Prostate gland (tissue), 2 donors: Measurements from ENCODE around the gene GPSM1. TPM values are rescaled to one million over a fixed set of nuclear protein-coding genes. Genes with fewer than 3 reads are reported as not detected.

Experiments
- DNase-seq: peaks from one replicate; pipeline ENCODE4 v3.0.0-alpha.2; 2019; ENCODE audit warnings: low spot score
- H3K27ac ChIP-seq, 2 donors: fragments of 200-600 bp; sonication (generic); 2 replicates each; pipeline ENCODE4 v1.5.1; 2017 to 2019
- H3K27me3 ChIP-seq: fragments of 200-600 bp; sonication (generic); replicated peaks from 2 replicates; pipeline ENCODE4 v1.5.1; 2019; ENCODE audit not compliant: insufficient read depth
- H3K36me3 ChIP-seq, 2 donors: fragments of 200-600 bp; sonication (generic); 1 replicate in 1 of 2; 2 replicates in 1 of 2; pipeline versions ENCODE4 v1.5.1 to v1.8.1; 2017 to 2019
- H3K4me1 ChIP-seq: fragments of 200-600 bp; sonication (generic); replicated peaks from 2 replicates; pipeline ENCODE4 v1.5.1; 2019
- H3K4me3 ChIP-seq, 2 donors: fragments of 200-600 bp; sonication (generic); 2 replicates each; pipeline ENCODE4 v1.5.1; 2017 to 2019
- H3K9me3 ChIP-seq: fragments of 200-600 bp; sonication (generic); 2 replicates; pipeline ENCODE4 v1.5.1; 2017
- POLR2A ChIP-seq: fragments of 450-650 bp; IDR thresholded peaks from one replicate; pipeline ENCODE4 v1.6.1; 2016; ENCODE audit warnings: antibody characterized with exemption, mild to moderate bottlenecking
- POLR2AphosphoS5 ChIP-seq: sonication (generic); formaldehyde crosslinking; IDR thresholded peaks from one replicate; pipeline ENCODE4 v1.6.1; 2017; ENCODE audit warnings: antibody characterized with exemption
- WGBS: methylation state at CpG from one replicate; pipeline ENCODE4 v1.1.5; 2018; 5-methylcytosine and 5-hydroxymethylcytosine counted together
- intact Hi-C: fragments of 100-400 bp; cut with DNase I; formaldehyde crosslinking; loops from one replicate; pipeline ENCODE4 v1.14.2; 2022
- total RNA-seq, 2 donors: library from RNA; depleted of rRNA; stranded (reverse); fragments of >200 nt; gene quantifications; one replicate each; pipeline ENCODE4 v1.1.0, GENCODE V29; 2016
- TF ChIP-seq, protein P1 (sequence below), 4 experiments: fragments of 200-600 bp in 2 of 4; fragments of 450-650 bp in 2 of 4; sonication (generic) in 2 of 4; IDR thresholded peaks; 1 replicate in 3 of 4; 2 replicates in 1 of 4; pipeline ENCODE4 v1.5.1; 2016 to 2019; ENCODE audit warnings: antibody characterized with exemption in 4 of 4, mild to moderate bottlenecking in 2 of 4, moderate library complexity in 2 of 4

Gene GPSM1
- total RNA-seq, 2 donors from 2014 or later: 11.3 to 89.2 TPM

DNA sequence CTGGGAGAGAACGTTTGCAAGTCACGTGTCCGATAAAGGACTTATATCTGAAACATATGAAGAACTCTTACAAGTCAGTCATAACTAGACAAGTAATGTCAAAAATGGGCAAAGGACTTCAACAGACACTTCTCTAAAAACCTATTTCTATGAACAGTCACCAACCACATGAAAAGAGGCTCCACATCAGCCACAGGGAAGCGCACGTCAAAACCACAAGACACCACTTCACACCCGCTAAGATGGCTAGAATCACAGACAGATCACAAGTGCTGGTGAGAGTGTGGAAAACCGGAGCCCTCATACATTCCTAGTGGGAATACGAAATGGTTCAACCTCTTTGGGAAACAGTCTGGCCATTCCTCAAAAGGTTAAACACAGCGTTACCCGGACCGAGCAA lies 57.7 kb downstream of the GPSM1 start:
- Histone ChIP-seq H3K4me3 (no peak overlapping the region), H3K27me3 (no peaks in the 10 kb centered on the region), H3K36me3 (no peaks in the 10 kb centered on the region), H3K4me1 (no peaks in the 10 kb centered on the region), H3K27ac (no peak overlapping the region), H3K9me3 (no peaks in the 10 kb centered on the region)
- no peak for DNase-seq
- WGBS: 92% methylated on average over 11 of the region's 11 CpGs
- TF ChIP-seq, protein P1, sequence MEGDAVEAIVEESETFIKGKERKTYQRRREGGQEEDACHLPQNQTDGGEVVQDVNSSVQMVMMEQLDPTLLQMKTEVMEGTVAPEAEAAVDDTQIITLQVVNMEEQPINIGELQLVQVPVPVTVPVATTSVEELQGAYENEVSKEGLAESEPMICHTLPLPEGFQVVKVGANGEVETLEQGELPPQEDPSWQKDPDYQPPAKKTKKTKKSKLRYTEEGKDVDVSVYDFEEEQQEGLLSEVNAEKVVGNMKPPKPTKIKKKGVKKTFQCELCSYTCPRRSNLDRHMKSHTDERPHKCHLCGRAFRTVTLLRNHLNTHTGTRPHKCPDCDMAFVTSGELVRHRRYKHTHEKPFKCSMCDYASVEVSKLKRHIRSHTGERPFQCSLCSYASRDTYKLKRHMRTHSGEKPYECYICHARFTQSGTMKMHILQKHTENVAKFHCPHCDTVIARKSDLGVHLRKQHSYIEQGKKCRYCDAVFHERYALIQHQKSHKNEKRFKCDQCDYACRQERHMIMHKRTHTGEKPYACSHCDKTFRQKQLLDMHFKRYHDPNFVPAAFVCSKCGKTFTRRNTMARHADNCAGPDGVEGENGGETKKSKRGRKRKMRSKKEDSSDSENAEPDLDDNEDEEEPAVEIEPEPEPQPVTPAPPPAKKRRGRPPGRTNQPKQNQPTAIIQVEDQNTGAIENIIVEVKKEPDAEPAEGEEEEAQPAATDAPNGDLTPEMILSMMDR (IDR thresholded peaks at IDR 0.05): no peak
- TF ChIP-seq POLR2AphosphoS5 (no peak), POLR2A (no peak)
- intact Hi-C loops: no loop called here

DNA sequence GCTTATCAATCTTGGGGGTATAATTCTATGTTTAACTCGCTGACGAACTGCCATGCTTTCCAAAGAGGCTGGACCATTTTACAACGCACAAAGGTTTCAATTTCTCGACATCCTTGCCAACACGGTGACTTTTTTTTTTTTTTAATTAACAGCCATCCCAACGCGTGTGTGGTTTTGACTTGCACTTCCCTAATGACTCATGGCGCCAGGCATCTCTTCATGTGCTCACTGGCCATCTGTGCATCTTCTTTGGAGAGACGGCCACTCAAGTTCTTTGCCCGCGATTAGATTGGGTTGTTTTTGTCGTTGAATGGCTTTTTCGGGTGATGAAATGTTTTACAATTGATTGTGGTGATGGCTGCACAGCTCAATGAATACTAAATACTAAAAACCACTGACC lies 58.7 kb downstream of the GPSM1 start:
- Histone ChIP-seq H3K4me3 (no peak overlapping the region), H3K36me3 (no peaks in the 10 kb centered on the region), H3K27ac (no peak overlapping the region), H3K4me1 (no peaks in the 10 kb centered on the region), H3K9me3 (no peaks in the 10 kb centered on the region), H3K27me3 (no peaks in the 10 kb centered on the region)
- DNase-seq: no peak
- 87% methylated on average over 13 of the region's 13 CpGs for WGBS
- TF ChIP-seq POLR2A: no peak
- TF ChIP-seq, protein P1 (IDR thresholded peaks at IDR 0.05): no peak
- no peak for TF ChIP-seq POLR2AphosphoS5
- intact Hi-C loops: no loop called here

DNA sequence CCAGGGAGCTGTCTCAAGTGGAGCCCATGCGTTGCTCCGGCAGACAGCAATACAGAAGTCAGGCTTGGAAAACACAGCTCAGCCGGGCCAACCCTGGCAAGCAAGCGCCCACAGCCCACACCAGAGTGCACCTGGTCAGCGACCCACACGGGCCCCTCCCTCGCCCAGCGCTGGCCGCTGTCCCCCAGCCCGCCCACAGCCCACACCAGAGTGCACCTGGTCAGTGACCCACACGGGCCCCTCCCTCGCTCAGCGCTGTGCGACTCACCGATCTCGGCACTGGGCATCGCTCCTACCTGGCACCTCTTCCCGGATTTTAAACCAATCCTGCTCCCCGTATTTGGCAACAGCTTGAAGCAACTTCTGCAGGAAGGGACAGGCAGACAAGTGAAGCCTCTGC lies 59.9 kb downstream of the GPSM1 start:
- intact Hi-C loops: no loop called here
- no peaks in the 10 kb centered on the region for H3K9me3 ChIP-seq
- H3K27me3 ChIP-seq: no peaks in the 10 kb centered on the region
- TF ChIP-seq, protein P1 (IDR thresholded peaks at IDR 0.05): no peak
- TF ChIP-seq POLR2AphosphoS5 (no peak), POLR2A (no peak)
- no peaks in the 10 kb centered on the region for H3K4me1 ChIP-seq
- no peak overlapping the region for H3K4me3 ChIP-seq
- H3K36me3 ChIP-seq: peaks cover 3 to 6% of the 10 kb centered on the region in 2 donors
- H3K27ac ChIP-seq: no peak overlapping the region
- 93% methylated on average over 19 of the region's 19 CpGs for WGBS
- DNase-seq: no peak

DNA sequence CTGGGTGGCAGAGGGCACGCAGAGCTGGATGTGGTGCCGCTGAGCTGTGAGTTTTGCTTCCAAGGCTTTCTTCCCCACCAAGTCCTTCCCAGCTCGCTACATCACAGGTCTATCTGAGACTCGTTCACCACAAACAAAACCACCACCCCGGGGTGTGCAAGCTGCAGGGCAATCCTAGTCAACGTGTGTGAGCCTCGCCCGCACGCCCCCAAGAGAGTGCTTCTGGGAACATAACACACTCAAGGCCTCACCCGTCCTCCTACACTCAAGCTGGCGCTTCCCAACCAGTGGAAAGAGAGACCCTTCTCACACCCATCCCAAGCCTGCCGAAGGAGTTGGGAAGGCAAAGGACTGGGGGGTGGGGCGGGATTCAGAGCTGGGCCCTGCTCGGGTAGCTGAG lies 62.1 kb downstream of the GPSM1 start:
- no peaks in the 10 kb centered on the region for H3K27me3 ChIP-seq
- no peak for TF ChIP-seq POLR2A
- TF ChIP-seq POLR2AphosphoS5: no peak
- TF ChIP-seq, protein P1 (IDR thresholded peaks at IDR 0.05): no peak
- no peak overlapping the region for H3K4me3 ChIP-seq
- intact Hi-C loops: no loop called here
- WGBS: 88% methylated on average over 14 of the region's 14 CpGs
- H3K4me1 ChIP-seq: no peaks in the 10 kb centered on the region
- H3K36me3 ChIP-seq: peaks cover 3 to 20% of the 10 kb centered on the region in 2 donors
- no peaks in the 10 kb centered on the region for H3K9me3 ChIP-seq
- no peak for DNase-seq
- H3K27ac ChIP-seq: no peak overlapping the region

DNA sequence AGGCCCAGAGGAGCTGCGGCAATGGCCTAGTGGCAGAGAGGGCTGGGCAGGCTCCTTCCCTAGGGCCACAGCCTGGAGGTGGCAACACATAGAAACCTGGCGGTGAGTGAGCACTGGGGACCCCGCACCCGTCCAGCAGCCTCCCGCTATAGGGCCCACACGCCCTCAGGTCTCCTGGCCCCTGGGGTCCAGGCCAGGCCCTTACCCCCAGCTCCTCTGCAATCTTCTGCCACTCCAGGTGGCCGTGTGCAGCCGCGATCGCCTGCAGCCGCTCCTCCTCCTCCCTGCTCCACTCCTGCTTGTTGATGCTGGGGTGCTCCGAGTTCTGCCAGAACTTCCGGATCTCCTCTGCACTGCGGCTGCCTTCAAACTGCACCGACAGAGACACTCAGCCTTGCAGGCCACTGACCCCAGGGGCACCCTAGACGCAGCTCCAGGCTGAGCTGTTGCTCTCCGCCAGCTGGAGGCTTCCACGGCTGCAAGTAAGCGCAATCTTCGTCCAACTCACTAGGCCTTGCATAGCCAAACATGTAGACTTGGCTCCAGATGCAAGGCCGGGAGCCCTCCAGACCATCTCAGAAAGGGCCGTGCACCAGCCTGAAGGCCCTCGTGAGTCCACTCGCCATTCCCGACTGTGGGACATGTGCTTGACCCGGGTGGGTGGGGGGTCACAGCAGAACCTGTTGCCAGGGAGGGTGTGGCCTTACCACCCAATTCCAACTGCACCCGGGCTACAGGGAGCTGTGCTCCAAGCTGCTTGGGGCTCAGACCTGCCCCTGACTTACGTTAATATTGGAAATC lies 64.6 kb downstream of the GPSM1 start:
- H3K36me3 ChIP-seq: peaks cover 14 to 27% of the 10 kb centered on the region in 2 donors
- H3K27me3 ChIP-seq: no peaks in the 10 kb centered on the region
- H3K27ac ChIP-seq: no peak overlapping the region
- H3K4me3 ChIP-seq: no peak overlapping the region
- H3K4me1 ChIP-seq: peaks cover 9% of the 10 kb centered on the region
- intact Hi-C loops: no loop called here
- no peaks in the 10 kb centered on the region for H3K9me3 ChIP-seq
- DNase-seq: no peak
- TF ChIP-seq, protein P1 (IDR thresholded peaks at IDR 0.05): no peak
- TF ChIP-seq POLR2A: no peak
- TF ChIP-seq POLR2AphosphoS5: no peak
- 92% methylated on average over 24 of the region's 28 CpGs for WGBS
